Progenitor cell of endocrine pancreas (in vitro differentiated cells): ENCODE measurements around the gene IPCEF1. TPM values are rescaled to one million over a fixed set of nuclear protein-coding genes. Genes with fewer than 3 reads are reported as not detected.

Source experiments
- DNase-seq: peaks from one replicate; pipeline ENCODE4 v3.0.0; 2021; ENCODE audit warnings: low spot score; ENCODE audit not compliant: unreplicated experiment
- H3K27ac Mint-ChIP-seq: 2 replicates; pipeline ENCODE4 v1.8.0; 2021; ENCODE audit warnings: mild to moderate bottlenecking, moderate library complexity, mixed read lengths
- H3K27me3 Mint-ChIP-seq: 2 replicates; pipeline ENCODE4 v1.8.0; 2021; ENCODE audit warnings: mixed read lengths
- H3K36me3 Mint-ChIP-seq: 2 replicates; pipeline ENCODE4 v1.8.0; 2022; ENCODE audit warnings: mixed read lengths; ENCODE audit not compliant: insufficient read depth
- H3K4me1 Mint-ChIP-seq: 2 replicates; pipeline ENCODE4 v1.8.0; 2021; ENCODE audit warnings: low read depth, mixed read lengths
- H3K4me3 Mint-ChIP-seq: 2 replicates; pipeline ENCODE4 v1.8.0; 2021; ENCODE audit warnings: low read depth, mild to moderate bottlenecking, moderate library complexity, mixed read lengths
- H3K9me3 Mint-ChIP-seq: 2 replicates; pipeline ENCODE4 v1.8.0; 2021; ENCODE audit warnings: low read depth, mixed read lengths
- CTCF ChIP-seq: fragments of 200-600 bp; sonication (generic); IDR thresholded peaks from one replicate; pipeline ENCODE4 v1.5.0; 2021; ENCODE audit warnings: antibody characterized with exemption, mild to moderate bottlenecking; ENCODE audit not compliant: unreplicated experiment
- total RNA-seq: library from RNA; stranded (reverse); gene quantifications from 2 replicates; pipeline ENCODE4 v1.2.1, GENCODE V29; 2021

Gene IPCEF1
- total RNA-seq, 1 donor from 2014 or later: 0.77 TPM

- Mint-ChIP-seq H3K27me3 (no peaks in the 10 kb centered on the region), H3K27ac (no peak overlapping the region), H3K4me3 (no peak overlapping the region), H3K9me3 (no peaks in the 10 kb centered on the region), H3K4me1 (no peaks in the 10 kb centered on the region), H3K36me3 (no peaks in the 10 kb centered on the region)
- no peak for DNase-seq
- no peak for TF ChIP-seq CTCF
Measured at GRCh38 chr6:154234019-154234772, 122.4 kb downstream of the IPCEF1 start.

- no peaks in the 10 kb centered on the region for H3K9me3 Mint-ChIP-seq
- no peak for TF ChIP-seq CTCF
- no peak for DNase-seq
Measured at GRCh38 chr6:154233383-154233782, 123.2 kb downstream of the IPCEF1 start.

GRCh38 chr6:154232013-154232910, 124.3 kb downstream of the IPCEF1 start:
- no peaks in the 10 kb centered on the region for H3K27me3 Mint-ChIP-seq
- DNase-seq: no peak
- H3K9me3 Mint-ChIP-seq: no peaks in the 10 kb centered on the region
- no peak overlapping the region for H3K27ac Mint-ChIP-seq
- TF ChIP-seq CTCF: no peak
- no peaks in the 10 kb centered on the region for H3K4me1 Mint-ChIP-seq
- H3K4me3 Mint-ChIP-seq: no peak overlapping the region
- H3K36me3 Mint-ChIP-seq: no peaks in the 10 kb centered on the region

More at GRCh38 chr6:154233383-154233782, 123.2 kb downstream of the IPCEF1 start:
- Mint-ChIP-seq H3K4me1 (no peaks in the 10 kb centered on the region), H3K27me3 (no peaks in the 10 kb centered on the region), H3K27ac (no peak overlapping the region), H3K36me3 (no peaks in the 10 kb centered on the region), H3K4me3 (no peak overlapping the region)

- Mint-ChIP-seq H3K9me3 (no peaks in the 10 kb centered on the region), H3K27ac (no peak overlapping the region), H3K4me1 (no peaks in the 10 kb centered on the region), H3K36me3 (no peaks in the 10 kb centered on the region), H3K4me3 (no peak overlapping the region), H3K27me3 (no peaks in the 10 kb centered on the region)
- DNase-seq: no peak
- no peak for TF ChIP-seq CTCF
Measured at GRCh38 chr6:154230910-154231595, 125.5 kb downstream of the IPCEF1 start.

GRCh38 chr6:154230393-154230792, 126.2 kb downstream of the IPCEF1 start:
- H3K9me3 Mint-ChIP-seq: no peaks in the 10 kb centered on the region

More at GRCh38 chr6:154230393-154230792, 126.2 kb downstream of the IPCEF1 start:
- Mint-ChIP-seq H3K36me3 (no peaks in the 10 kb centered on the region), H3K27ac (no peak overlapping the region), H3K4me1 (no peaks in the 10 kb centered on the region), H3K27me3 (no peaks in the 10 kb centered on the region), H3K4me3 (no peak overlapping the region)
- DNase-seq: no peak
- TF ChIP-seq CTCF: no peak
